OCI-LY3 (cell line): ENCODE results near the gene HHIP.
A peak's percentile ranks its signal among the peaks of the same experiment; 100 is the strongest.

Experiments used
- H2AFZ ChIP-seq: fragments of 200-600, 300-600 bp; shearing (Covaris generic); 2 replicates; pipeline ENCODE4 v1.6.0; 2014; ENCODE audit warnings: antibody characterized with exemption, low read depth, low read length
- H3K27ac ChIP-seq: fragments of 200-600, 300-600 bp; sonication (generic); 2 replicates; pipeline ENCODE4 v1.5.1; 2014; ENCODE audit warnings: mild to moderate bottlenecking, low read length, moderate library complexity, mixed read lengths
- H3K27me3 ChIP-seq: fragments of 200-600, 300-600 bp; sonication (generic); 2 replicates; pipeline ENCODE4 v1.6.1; 2014; ENCODE audit warnings: low read depth, low read length, mixed read lengths
- H3K36me3 ChIP-seq: fragments of 200-600, 300-600 bp; sonication (generic); replicated peaks from 2 replicates; pipeline ENCODE3; 2014; ENCODE audit warnings: low read depth, low read length, mixed read lengths
- H3K4me1 ChIP-seq: fragments of 300-600, 200-600 bp; sonication (generic); 2 replicates; pipeline ENCODE4 v1.6.1; 2014; ENCODE audit warnings: low read length, mixed read lengths
- H3K4me2 ChIP-seq: fragments of 200-600, 300-600 bp; sonication (generic); 2 replicates; pipeline ENCODE4 v1.6.1; 2014; ENCODE audit warnings: low read length, mixed read lengths
- H3K4me3 ChIP-seq: fragments of 300-600, 200-600 bp; sonication (generic); 2 replicates; pipeline ENCODE4 v1.5.1; 2014; ENCODE audit warnings: antibody characterized with exemption, mild to moderate bottlenecking, low read length, moderate library complexity
- H3K79me2 ChIP-seq: fragments of 300-600, 200-600 bp; shearing (Covaris generic); 2 replicates; pipeline ENCODE4 v1.6.1; 2014; ENCODE audit warnings: mild to moderate bottlenecking, low read length, mixed read lengths
- H3K9ac ChIP-seq: fragments of 300-600, 200-600 bp; shearing (Covaris generic); 2 replicates; pipeline ENCODE4 v1.6.0; 2014; ENCODE audit warnings: mild to moderate bottlenecking, low read length, moderate library complexity
- H3K9me3 ChIP-seq: fragments of 200-600, 300-600 bp; shearing (Covaris generic); 2 replicates; pipeline ENCODE4 v1.6.1; 2014; ENCODE audit warnings: low read length, mixed read lengths; ENCODE audit not compliant: insufficient read depth
- H4K20me1 ChIP-seq: fragments of 200-600, 300-600 bp; sonication (generic); 2 replicates; pipeline ENCODE4 v1.6.1; 2016; ENCODE audit warnings: low read length, mixed read lengths; ENCODE audit not compliant: insufficient read depth
- CTCF ChIP-seq: fragments of 200-600, 300-600 bp; sonication (generic); IDR thresholded peaks from 2 replicates; pipeline ENCODE4 v1.5.1; 2014; ENCODE audit warnings: antibody characterized with exemption, low read length, low read depth
- EZH2phosphoT487 ChIP-seq: fragments of 200-600 bp; shearing (Covaris generic); IDR thresholded peaks from 2 replicates; pipeline ENCODE4 v1.6.1; 2018; ENCODE audit warnings: antibody characterized with exemption, mixed run types, low read depth

The HHIP gene

GRCh38 chr4:144646523-144647094, 653 bp downstream of the HHIP start:
- H2AFZ ChIP-seq: peak overlapping the region; percentile 73
- H3K4me1 ChIP-seq: peaks cover 24% of the 10 kb centered on the region
- no peaks in the 10 kb centered on the region for H4K20me1 ChIP-seq
- no peak overlapping the region for H3K27ac ChIP-seq
- H3K9me3 ChIP-seq: no peaks in the 10 kb centered on the region
- peak overlapping the region; percentile 60 for H3K9ac ChIP-seq
- peak overlapping the region; percentile 94 for H3K4me2 ChIP-seq
- H3K79me2 ChIP-seq: no peaks in the 10 kb centered on the region
- peak overlapping the region; percentile 82 for H3K4me3 ChIP-seq
- no peaks in the 10 kb centered on the region for H3K36me3 ChIP-seq
- peaks cover 27% of the 10 kb centered on the region for H3K27me3 ChIP-seq
- TF ChIP-seq EZH2phosphoT487 (no peak), CTCF (peak; percentile 32; the same call in 1 of the 2 replicates)

GRCh38 chr4:144647095-144647561, 1.2 kb downstream of the HHIP start:
- H3K4me3 ChIP-seq: peak overlapping the region; percentile 82

GRCh38 chr4:144647590-144647989, 1.6 kb downstream of the HHIP start:
- H3K9ac ChIP-seq: peak overlapping the region; percentile 60; the same call in 1 of the 2 replicates
- H3K4me2 ChIP-seq: peak overlapping the region; percentile 94
- H3K4me1 ChIP-seq: peaks cover 24% of the 10 kb centered on the region
- peak overlapping the region; percentile 73 for H2AFZ ChIP-seq
- H3K79me2 ChIP-seq: no peaks in the 10 kb centered on the region
- TF ChIP-seq EZH2phosphoT487: no peak
- no peak for TF ChIP-seq CTCF
- H3K36me3 ChIP-seq: no peaks in the 10 kb centered on the region
- peaks cover 28% of the 10 kb centered on the region for H3K27me3 ChIP-seq
- peak overlapping the region; percentile 82 for H3K4me3 ChIP-seq
- H3K9me3 ChIP-seq: no peaks in the 10 kb centered on the region
- H3K27ac ChIP-seq: no peak overlapping the region
- H4K20me1 ChIP-seq: no peaks in the 10 kb centered on the region

More at GRCh38 chr4:144647095-144647561, 1.2 kb downstream of the HHIP start:
- H3K4me2 ChIP-seq: peak overlapping the region; percentile 94
- peak overlapping the region; percentile 73 for H2AFZ ChIP-seq
- H3K9ac ChIP-seq: peak overlapping the region; percentile 60
- TF ChIP-seq EZH2phosphoT487 (no peak), CTCF (peak; percentile 18)
- no peak overlapping the region for H3K27ac ChIP-seq
- no peaks in the 10 kb centered on the region for H3K79me2 ChIP-seq
- H3K36me3 ChIP-seq: no peaks in the 10 kb centered on the region
- H3K27me3 ChIP-seq: peaks cover 28% of the 10 kb centered on the region
- H3K4me1 ChIP-seq: peaks cover 24% of the 10 kb centered on the region
- no peaks in the 10 kb centered on the region for H4K20me1 ChIP-seq
- no peaks in the 10 kb centered on the region for H3K9me3 ChIP-seq

GRCh38 chr4:144648042-144648441, 2.1 kb downstream of the HHIP start:
- Histone ChIP-seq H3K9me3 (no peaks in the 10 kb centered on the region), H4K20me1 (no peaks in the 10 kb centered on the region), H3K27ac (no peak overlapping the region), H3K27me3 (peaks cover 28% of the 10 kb centered on the region), H3K4me3 (no peak overlapping the region), H2AFZ (no peak overlapping the region), H3K4me2 (no peak overlapping the region), H3K36me3 (no peaks in the 10 kb centered on the region), H3K4me1 (peaks cover 24% of the 10 kb centered on the region), H3K9ac (no peak overlapping the region), H3K79me2 (no peaks in the 10 kb centered on the region)
- no peak for TF ChIP-seq EZH2phosphoT487
